ENCODE data around the gene TMEM41B.

DNA sequence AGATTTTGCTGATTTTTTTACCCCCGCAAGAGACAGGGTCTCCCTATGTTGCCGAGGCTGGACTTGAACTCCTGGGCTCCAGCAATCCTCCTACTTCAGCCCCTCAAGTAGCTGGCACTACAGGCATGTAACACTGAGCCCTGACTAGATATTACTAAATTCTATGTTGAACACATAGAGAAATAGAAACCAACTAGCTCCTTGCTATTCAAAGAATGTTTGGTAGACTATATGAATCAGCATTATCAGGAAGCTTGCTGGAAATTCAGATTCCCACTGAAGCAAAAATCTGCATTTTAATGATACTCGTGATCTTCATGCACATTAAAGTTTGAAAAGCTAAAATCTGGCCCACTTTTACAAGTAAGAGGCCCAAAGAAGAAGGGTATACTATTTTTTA is 11.9 kb downstream of the TMEM41B start:
- TF ChIP-seq CTCF (IDR thresholded peaks at IDR 0.05) (no peak), POLR2AphosphoS5 (IDR thresholded peaks at IDR 0.05; ENCODE audit: insufficient read depth in 1 of 2, low read depth in 1 of 2) (no peak), POLR2A (IDR thresholded peaks at IDR 0.05) (no peak)
